Measurements from ENCODE around the gene SPOCK1. TPM values are rescaled to one million over a fixed set of nuclear protein-coding genes. Genes with fewer than 3 reads are reported as not detected.
A peak's percentile ranks its signal among the peaks of the same experiment; 100 is the strongest.
"Not testable (repeated sequence)": the region's sequence is repeated elsewhere in the genome, so short reads cannot be mapped to it uniquely, and the experiment has no call there.

SPOCK1 gene
- polyA plus RNA-seq, 6 donors from 2014 or later, result not detected

DNA sequence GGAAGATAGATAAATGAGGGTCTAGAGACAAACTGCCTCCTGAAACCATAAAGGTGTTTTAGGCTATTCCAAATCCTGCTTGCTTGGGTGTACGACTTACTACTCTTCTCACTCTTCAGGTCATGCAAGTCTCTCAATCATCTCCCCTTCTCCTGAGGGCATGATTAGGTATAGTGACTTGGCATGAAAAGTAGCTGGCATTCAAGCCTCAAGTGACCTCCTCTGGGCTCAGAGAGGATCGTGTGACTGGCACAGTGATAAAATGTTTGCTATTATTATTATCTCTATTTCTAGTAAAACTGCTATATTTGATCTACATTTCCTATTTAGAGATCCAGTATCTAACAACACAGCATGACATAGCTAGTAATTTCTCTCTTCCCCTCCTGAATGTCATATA is 494.8 kb downstream of the SPOCK1 start:
- no peak for ATAC-seq (ENCODE audit: low read depth in 2 of 2)
- no peaks in the 10 kb centered on the region for H3K4me1 Mint-ChIP-seq
- no peak for DNase-seq
- peaks cover 0 to 3% (median 0%) of the 10 kb centered on the region in 3 donors for H3K27me3 Mint-ChIP-seq
- H3K27ac Mint-ChIP-seq, result no peak overlapping the region
- H3K36me3 Mint-ChIP-seq, result no peaks in the 10 kb centered on the region
- H3K4me3 Mint-ChIP-seq, result no peak overlapping the region
- H3K9me3 Mint-ChIP-seq, result peaks cover 0 to 13% (median 0%) of the 10 kb centered on the region in 7 donors

GRCh38 chr5:137001026-137001569 is 498.0 kb downstream of the SPOCK1 start:
- peaks cover 0 to 14% (median 2%) of the 10 kb centered on the region in 7 donors for H3K9me3 Mint-ChIP-seq
- H3K4me3 Mint-ChIP-seq, result no peak overlapping the region
- ATAC-seq (ENCODE audit: low read depth in 2 of 2), result no peak
- no peaks in the 10 kb centered on the region for H3K36me3 Mint-ChIP-seq
- no peak for DNase-seq
- peaks cover 0 to 8% (median 0%) of the 10 kb centered on the region in 3 donors for H3K27me3 Mint-ChIP-seq
- H3K27ac Mint-ChIP-seq, result no peak overlapping the region
- H3K4me1 Mint-ChIP-seq, result no peaks in the 10 kb centered on the region

DNA sequence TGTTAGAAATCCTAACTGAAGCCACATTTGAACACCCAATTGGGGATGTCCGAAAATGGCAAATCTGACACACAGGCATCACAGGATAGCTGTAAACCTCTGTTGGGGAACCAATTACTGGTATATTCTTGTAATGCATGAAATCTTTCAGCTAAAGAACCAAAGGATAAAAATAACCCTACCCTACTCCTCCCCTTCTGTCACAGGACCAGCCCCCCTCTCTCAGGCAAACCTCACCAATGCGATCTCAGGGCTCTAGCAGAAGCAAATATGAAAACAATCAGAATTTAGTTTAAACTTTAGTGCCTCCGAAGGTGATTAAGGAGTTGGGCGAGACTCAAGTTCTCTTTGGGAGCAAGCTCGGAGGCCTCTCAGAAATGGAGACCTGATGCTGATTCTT is 499.3 kb downstream of the SPOCK1 start:
- no peak for DNase-seq
- no peak for ATAC-seq (ENCODE audit: low read depth in 2 of 2)
- Mint-ChIP-seq H3K27me3 (peaks cover 0 to 8% (median 0%) of the 10 kb centered on the region in 3 donors), H3K4me3 (no peak overlapping the region), H3K9me3 (peaks cover 0 to 9% (median 2%) of the 10 kb centered on the region in 7 donors), H3K36me3 (no peaks in the 10 kb centered on the region), H3K27ac (no peak overlapping the region), H3K4me1 (no peaks in the 10 kb centered on the region)

- H3K27me3 Mint-ChIP-seq, result peaks cover 0 to 8% (median 0%) of the 10 kb centered on the region in 3 donors
- no peak overlapping the region for H3K4me3 Mint-ChIP-seq
- H3K27ac Mint-ChIP-seq, result no peak overlapping the region
- H3K36me3 Mint-ChIP-seq, result no peaks in the 10 kb centered on the region
- ATAC-seq (ENCODE audit: low read depth in 2 of 2) (no peak), DNase-seq (no peak)
- H3K4me1 Mint-ChIP-seq, result no peaks in the 10 kb centered on the region
- H3K9me3 Mint-ChIP-seq, result peaks cover 0 to 9% (median 2%) of the 10 kb centered on the region in 7 donors
These were observed 500.2 kb downstream of the SPOCK1 start for GRCh38 chr5:136998854-136999357.

DNA sequence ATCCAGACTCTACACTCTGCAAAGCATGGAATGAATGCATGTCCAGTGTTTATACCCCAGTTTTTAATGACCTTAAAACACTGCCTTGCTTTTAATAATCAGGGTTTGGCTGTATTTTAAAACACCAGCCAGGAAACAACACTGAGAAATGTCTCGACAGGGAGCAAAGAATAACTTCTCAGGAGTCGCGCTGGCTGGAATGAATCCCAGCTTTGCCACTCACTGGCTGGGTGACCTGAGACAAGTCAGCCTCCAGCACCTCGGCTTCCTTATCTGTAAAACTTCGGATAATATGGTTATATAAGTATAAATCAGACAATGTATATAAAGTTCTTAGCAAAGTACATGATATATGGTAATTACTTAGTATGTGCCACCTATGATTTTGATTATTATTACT is 505.0 kb downstream of the SPOCK1 start:
- Mint-ChIP-seq H3K4me1 (no peaks in the 10 kb centered on the region), H3K27me3 (peaks cover 0 to 4% (median 0%) of the 10 kb centered on the region in 3 donors), H3K4me3 (no peak overlapping the region), H3K27ac (no peak overlapping the region), H3K36me3 (no peaks in the 10 kb centered on the region), H3K9me3 (peaks cover 0 to 5% (median 3%) of the 10 kb centered on the region in 7 donors)
- DNase-seq (no peak), ATAC-seq (ENCODE audit: low read depth in 2 of 2) (no peak)

DNA sequence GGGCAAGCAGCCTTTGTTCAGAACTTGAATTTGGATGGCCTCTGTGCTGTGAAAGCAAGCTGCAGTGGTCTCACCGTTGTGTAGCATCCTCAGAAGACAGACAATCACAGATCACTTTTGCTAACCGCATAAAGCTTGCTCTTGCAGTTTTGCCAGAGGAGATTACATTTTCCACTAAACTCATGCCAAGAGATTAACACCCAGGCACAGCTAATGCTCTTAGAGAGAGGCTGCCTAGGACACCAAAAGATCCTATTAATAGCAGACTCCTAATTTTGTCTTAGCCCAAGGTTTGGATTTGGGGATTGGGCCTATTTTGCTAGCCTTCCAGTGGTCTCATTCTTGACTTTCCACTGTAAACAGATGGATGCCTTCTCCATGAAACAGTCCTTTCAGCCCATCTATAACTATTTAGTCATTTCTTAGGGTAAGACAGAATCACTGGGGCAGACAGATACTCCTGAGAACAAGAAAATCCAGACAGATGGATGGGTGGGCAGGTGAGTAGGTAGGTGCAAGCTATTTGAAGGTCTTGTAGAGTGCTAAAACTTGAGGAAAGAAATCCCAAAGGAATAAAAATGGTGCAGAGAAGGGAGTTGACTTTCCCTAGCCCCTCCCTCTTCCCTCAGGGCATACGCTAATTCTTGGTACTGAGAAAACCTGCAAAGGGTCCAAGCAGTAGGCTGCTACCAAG is 506.2 kb downstream of the SPOCK1 start:
- Mint-ChIP-seq H3K36me3 (no peaks in the 10 kb centered on the region), H3K4me1 (no peaks in the 10 kb centered on the region), H3K4me3 (no peak overlapping the region), H3K9me3 (peaks cover 0 to 5% (median 3%) of the 10 kb centered on the region in 7 donors), H3K27me3 (peaks cover 0 to 4% (median 0%) of the 10 kb centered on the region in 3 donors), H3K27ac (no peak overlapping the region)
- ATAC-seq (ENCODE audit: low read depth in 2 of 2) (no peak), DNase-seq (no peak)

DNA sequence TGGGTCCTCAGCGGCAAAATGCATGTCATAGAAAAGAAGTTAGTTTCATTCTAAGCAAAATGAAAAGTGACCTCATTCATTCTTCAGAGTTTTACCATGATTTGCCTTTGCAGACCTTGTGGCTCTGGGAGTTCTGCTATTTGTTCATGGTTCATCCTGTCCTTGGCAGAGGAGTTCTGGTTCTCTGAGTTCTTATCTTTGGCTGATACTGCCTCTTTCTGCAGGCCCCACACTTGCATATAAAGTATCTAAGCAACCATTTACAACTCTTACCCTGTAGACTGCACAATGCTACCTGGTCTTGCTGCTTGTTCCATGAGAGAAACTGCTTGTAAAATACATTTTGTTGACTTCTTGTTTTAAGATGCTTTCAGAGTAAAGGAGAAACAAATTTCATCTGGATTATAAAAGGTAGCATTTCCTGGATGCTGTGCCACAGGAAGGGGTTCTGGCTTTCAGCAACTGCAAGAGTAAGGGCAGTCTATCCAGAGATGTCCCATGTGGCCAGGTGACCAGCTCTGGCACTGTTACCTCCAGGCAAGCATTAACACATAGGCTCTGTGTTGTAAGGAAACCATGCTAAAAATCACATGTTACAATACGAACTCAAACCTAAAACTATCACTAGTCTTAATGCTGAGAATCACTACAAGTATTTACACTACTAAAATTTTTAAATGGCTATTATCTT is 513.2 kb downstream of the SPOCK1 start:
- Mint-ChIP-seq H3K9me3 (peaks cover 0 to 2% (median 0%) of the 10 kb centered on the region in 7 donors), H3K4me1 (no peaks in the 10 kb centered on the region), H3K4me3 (peak overlapping the region in 1 of 8 donors; percentile 5), H3K36me3 (no peaks in the 10 kb centered on the region), H3K27ac (no peak overlapping the region), H3K27me3 (no peaks in the 10 kb centered on the region)
- DNase-seq (no peak), ATAC-seq (ENCODE audit: low read depth in 2 of 2) (no peak)

- Mint-ChIP-seq H3K4me3 (no peak overlapping the region), H3K27ac (no peak overlapping the region), H3K4me1 (no peaks in the 10 kb centered on the region)
These were observed 514.2 kb downstream of the SPOCK1 start for GRCh38 chr5:136984772-136985446.

GRCh38 chr5:136981936-136982335 is 517.2 kb downstream of the SPOCK1 start:
- Mint-ChIP-seq H3K36me3 (no peaks in the 10 kb centered on the region), H3K27me3 (no peaks in the 10 kb centered on the region), H3K4me3 (no peak overlapping the region), H3K4me1 (no peaks in the 10 kb centered on the region), H3K27ac (no peak overlapping the region), H3K9me3 (peaks cover 0 to 7% (median 2%) of the 10 kb centered on the region in 7 donors)
- ATAC-seq (ENCODE audit: low read depth in 2 of 2), result no peak
- no peak for DNase-seq

More at GRCh38 chr5:136984772-136985446, 514.2 kb downstream of the SPOCK1 start:
- Mint-ChIP-seq H3K9me3 (peaks cover 0 to 7% (median 2%) of the 10 kb centered on the region in 7 donors), H3K36me3 (no peaks in the 10 kb centered on the region), H3K27me3 (no peaks in the 10 kb centered on the region)
- DNase-seq (no peak), ATAC-seq (ENCODE audit: low read depth in 2 of 2) (no peak)

DNA sequence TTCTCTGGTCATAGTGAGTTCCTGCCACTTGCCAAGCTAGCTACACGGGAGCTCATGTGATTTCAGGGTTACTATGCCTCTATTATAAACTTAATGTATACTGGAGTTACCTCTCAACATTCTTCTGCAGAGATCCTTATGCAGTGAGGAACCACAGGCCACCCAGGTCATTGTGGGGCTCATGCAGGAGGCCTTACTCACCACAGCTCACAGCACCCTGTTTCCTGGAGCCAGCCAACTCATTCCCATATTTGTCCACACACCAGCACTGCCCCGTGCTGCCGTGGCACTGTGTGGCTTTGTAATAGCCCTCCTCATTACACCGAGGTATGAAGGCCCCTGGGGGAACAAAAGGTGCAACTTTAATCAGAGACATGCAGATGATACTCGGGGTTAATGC is 520.0 kb downstream of the SPOCK1 start:
- DNase-seq (no peak), ATAC-seq (ENCODE audit: low read depth in 2 of 2) (no peak)
- H3K9me3 Mint-ChIP-seq, result peaks cover 0 to 7% (median 4%) of the 10 kb centered on the region in 7 donors
- no peaks in the 10 kb centered on the region for H3K27me3 Mint-ChIP-seq
- no peaks in the 10 kb centered on the region for H3K4me1 Mint-ChIP-seq
- H3K4me3 Mint-ChIP-seq, result no peak overlapping the region
- no peak overlapping the region for H3K27ac Mint-ChIP-seq
- H3K36me3 Mint-ChIP-seq, result no peaks in the 10 kb centered on the region

- no peak overlapping the region for H3K4me3 Mint-ChIP-seq
- no peaks in the 10 kb centered on the region for H3K36me3 Mint-ChIP-seq
- no peaks in the 10 kb centered on the region for H3K4me1 Mint-ChIP-seq
- H3K27ac Mint-ChIP-seq, result no peak overlapping the region
- ATAC-seq (ENCODE audit: low read depth in 2 of 2) (no peak), DNase-seq (no peak)
- H3K27me3 Mint-ChIP-seq, result no peaks in the 10 kb centered on the region
- H3K9me3 Mint-ChIP-seq, result peaks cover 1 to 15% (median 4%) of the 10 kb centered on the region in 7 donors
These were observed 535.6 kb downstream of the SPOCK1 start for GRCh38 chr5:136963504-136963903.

DNA sequence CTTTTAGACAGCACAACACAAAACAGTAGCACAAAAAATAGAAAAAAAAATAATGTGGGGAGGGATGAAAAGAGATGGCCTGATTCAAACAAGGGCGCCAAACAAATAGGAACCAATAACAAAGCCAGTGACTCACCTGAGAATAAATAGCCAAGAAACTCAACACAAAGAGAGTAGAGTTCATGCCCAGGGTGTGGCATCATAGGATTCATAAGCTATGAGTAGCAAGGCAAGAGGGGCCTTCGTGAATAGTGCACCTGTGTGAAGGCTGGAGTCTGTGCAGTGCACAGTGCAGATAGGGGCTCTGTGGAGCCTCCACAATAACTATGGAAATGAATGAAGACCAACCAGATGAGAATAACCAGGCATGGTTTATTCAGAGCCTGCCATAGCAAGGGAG is 541.7 kb downstream of the SPOCK1 start:
- no peak overlapping the region for H3K4me3 Mint-ChIP-seq
- ATAC-seq (ENCODE audit: low read depth in 2 of 2), result no peak

DNA sequence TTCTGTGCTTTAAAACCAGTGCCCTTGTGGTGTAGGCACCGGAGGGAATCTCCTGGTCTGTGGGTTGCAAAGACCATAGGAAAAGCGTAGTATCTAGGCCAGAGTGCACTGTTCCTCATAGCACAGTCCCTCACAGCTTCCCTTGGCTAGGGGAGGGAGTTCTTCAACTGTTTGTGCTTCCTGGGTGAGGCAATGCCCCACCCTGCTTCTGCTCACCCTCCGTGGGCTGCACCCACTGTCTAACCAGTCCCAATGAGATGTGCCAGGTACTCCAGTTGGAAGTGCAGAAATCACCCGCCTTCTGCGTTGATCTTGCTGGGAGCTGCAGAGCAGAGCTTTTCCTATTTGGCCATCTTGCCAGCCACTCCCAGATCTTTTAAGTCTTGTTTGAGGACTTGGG is 545.0 kb downstream of the SPOCK1 start:
- H3K27me3 Mint-ChIP-seq; H3K36me3 Mint-ChIP-seq; H3K4me1 Mint-ChIP-seq; DNase-seq; ATAC-seq (ENCODE audit: low read depth in 2 of 2); H3K4me3 Mint-ChIP-seq; H3K27ac Mint-ChIP-seq: not testable (repeated sequence)
- H3K9me3 Mint-ChIP-seq, result peaks cover 6 to 31% (median 12%) of the 10 kb centered on the region in 7 donors

More for the DNA sequence above, 541.7 kb downstream of the SPOCK1 start:
- no peak for DNase-seq
- Mint-ChIP-seq H3K27ac (no peak overlapping the region), H3K27me3 (no peaks in the 10 kb centered on the region), H3K36me3 (peaks cover 0 to 3% of the 10 kb centered on the region in 2 donors), H3K4me1 (no peaks in the 10 kb centered on the region), H3K9me3 (peaks cover 0 to 23% (median 9%) of the 10 kb centered on the region in 7 donors)
